Hepatocyte (in vitro differentiated cells): ENCODE results near the gene CPSF3.

Experiments used
- CTCF ChIP-seq: fragments of 200-600 bp; sonication (generic); IDR thresholded peaks from 2 replicates; pipeline ENCODE4 v1.5.1; 2016; ENCODE audit warnings: antibody characterized with exemption, mild to moderate bottlenecking; ENCODE audit not compliant: poor library complexity
- EZH2 ChIP-seq: fragments of 200-600 bp; sonication (generic); IDR thresholded peaks from 2 replicates; pipeline ENCODE4 v1.6.1; 2016; ENCODE audit warnings: antibody characterized with exemption, mild to moderate bottlenecking, borderline replicate concordance
- EZH2phosphoT487 ChIP-seq: fragments of 200-600 bp; sonication (generic); IDR thresholded peaks from one replicate; pipeline ENCODE4 v1.6.1; 2018; ENCODE audit warnings: antibody characterized with exemption, mild to moderate bottlenecking, low read depth, moderate library complexity; ENCODE audit not compliant: unreplicated experiment, severe bottlenecking

GRCh38 chr2:9480157-9480556, 56.7 kb downstream of the CPSF3 start:
- TF ChIP-seq CTCF, result no peak
- TF ChIP-seq EZH2phosphoT487, result no peak
- no peak for TF ChIP-seq EZH2
